Measurements from ENCODE around the gene ADAM29. TPM values are rescaled to one million over a fixed set of nuclear protein-coding genes. Genes with fewer than 3 reads are reported as not detected.

Gene ADAM29
- total RNA-seq, 1 donor from 2014 or later, result not detected

- Mint-ChIP-seq H3K9me3 (ENCODE audit: unreplicated experiment) (no peaks in the 10 kb centered on the region), H3K36me3 (ENCODE audit: low read depth, unreplicated experiment) (no peaks in the 10 kb centered on the region), H3K27me3 (ENCODE audit: unreplicated experiment) (no peaks in the 10 kb centered on the region), H3K27ac (ENCODE audit: unreplicated experiment) (no peak overlapping the region), H3K4me1 (ENCODE audit: unreplicated experiment) (no peaks in the 10 kb centered on the region), H3K4me3 (ENCODE audit: unreplicated experiment) (no peak overlapping the region)
- no peak for DNase-seq (ENCODE audit: low spot score)
- no peak for TF ChIP-seq CTCF (IDR thresholded peaks at IDR 0.05; ENCODE audit: unreplicated experiment)
Measured at GRCh38 chr4:174912919-174913543, 5.1 kb upstream of the ADAM29 start.

GRCh38 chr4:174919886-174920423 lies 1.8 kb downstream of the ADAM29 start:
- no peaks in the 10 kb centered on the region for H3K36me3 Mint-ChIP-seq (ENCODE audit: low read depth, unreplicated experiment)
- no peak for TF ChIP-seq CTCF (IDR thresholded peaks at IDR 0.05; ENCODE audit: unreplicated experiment)
- no peak overlapping the region for H3K4me3 Mint-ChIP-seq (ENCODE audit: unreplicated experiment)
- no peak overlapping the region for H3K27ac Mint-ChIP-seq (ENCODE audit: unreplicated experiment)
- no peaks in the 10 kb centered on the region for H3K27me3 Mint-ChIP-seq (ENCODE audit: unreplicated experiment)
- H3K4me1 Mint-ChIP-seq (ENCODE audit: unreplicated experiment), result no peaks in the 10 kb centered on the region
- no peak for DNase-seq (ENCODE audit: low spot score)
- no peaks in the 10 kb centered on the region for H3K9me3 Mint-ChIP-seq (ENCODE audit: unreplicated experiment)

- Mint-ChIP-seq H3K27ac (ENCODE audit: unreplicated experiment) (no peak overlapping the region), H3K36me3 (ENCODE audit: low read depth, unreplicated experiment) (no peaks in the 10 kb centered on the region), H3K4me1 (ENCODE audit: unreplicated experiment) (peaks cover 4% of the 10 kb centered on the region), H3K9me3 (ENCODE audit: unreplicated experiment) (no peaks in the 10 kb centered on the region), H3K4me3 (ENCODE audit: unreplicated experiment) (no peak overlapping the region), H3K27me3 (ENCODE audit: unreplicated experiment) (no peaks in the 10 kb centered on the region)
- no peak for DNase-seq (ENCODE audit: low spot score)
- no peak for TF ChIP-seq CTCF (IDR thresholded peaks at IDR 0.05; ENCODE audit: unreplicated experiment)
Measured at GRCh38 chr4:174926958-174927357, 8.8 kb downstream of the ADAM29 start.

GRCh38 chr4:174928174-174928573 lies 10.0 kb downstream of the ADAM29 start:
- Mint-ChIP-seq H3K36me3 (ENCODE audit: low read depth, unreplicated experiment) (no peaks in the 10 kb centered on the region), H3K4me1 (ENCODE audit: unreplicated experiment) (peaks cover 4% of the 10 kb centered on the region), H3K9me3 (ENCODE audit: unreplicated experiment) (no peaks in the 10 kb centered on the region), H3K27me3 (ENCODE audit: unreplicated experiment) (no peaks in the 10 kb centered on the region), H3K4me3 (ENCODE audit: unreplicated experiment) (no peak overlapping the region), H3K27ac (ENCODE audit: unreplicated experiment) (no peak overlapping the region)
- no peak for TF ChIP-seq CTCF (IDR thresholded peaks at IDR 0.05; ENCODE audit: unreplicated experiment)
- no peak for DNase-seq (ENCODE audit: low spot score)

- H3K9me3 Mint-ChIP-seq (ENCODE audit: unreplicated experiment), result no peaks in the 10 kb centered on the region
Measured at GRCh38 chr4:174928575-174929253, 10.6 kb downstream of the ADAM29 start.

More at GRCh38 chr4:174928575-174929253, 10.6 kb downstream of the ADAM29 start:
- H3K4me1 Mint-ChIP-seq (ENCODE audit: unreplicated experiment), result peaks cover 4% of the 10 kb centered on the region
- no peaks in the 10 kb centered on the region for H3K27me3 Mint-ChIP-seq (ENCODE audit: unreplicated experiment)
- no peak for DNase-seq (ENCODE audit: low spot score)
- H3K36me3 Mint-ChIP-seq (ENCODE audit: low read depth, unreplicated experiment), result no peaks in the 10 kb centered on the region
- no peak overlapping the region for H3K27ac Mint-ChIP-seq (ENCODE audit: unreplicated experiment)
- no peak for TF ChIP-seq CTCF (IDR thresholded peaks at IDR 0.05; ENCODE audit: unreplicated experiment)
- H3K4me3 Mint-ChIP-seq (ENCODE audit: unreplicated experiment), result no peak overlapping the region

Measured in endothelial cell (in vitro differentiated cells).